Measurements from ENCODE around the gene ZNF280C. TPM values are rescaled to one million over a fixed set of nuclear protein-coding genes. Genes with fewer than 3 reads are reported as not detected.
A peak's percentile ranks its signal among the peaks of the same experiment; 100 is the strongest.

The ZNF280C gene
- total RNA-seq, 3 donors from 2014 or later: 2.3 to 4.3 (median 3.2) TPM

GRCh38 chrX:130299279-130300009 is 30.7 kb upstream of the ZNF280C start:
- TF ChIP-seq, protein P1, sequence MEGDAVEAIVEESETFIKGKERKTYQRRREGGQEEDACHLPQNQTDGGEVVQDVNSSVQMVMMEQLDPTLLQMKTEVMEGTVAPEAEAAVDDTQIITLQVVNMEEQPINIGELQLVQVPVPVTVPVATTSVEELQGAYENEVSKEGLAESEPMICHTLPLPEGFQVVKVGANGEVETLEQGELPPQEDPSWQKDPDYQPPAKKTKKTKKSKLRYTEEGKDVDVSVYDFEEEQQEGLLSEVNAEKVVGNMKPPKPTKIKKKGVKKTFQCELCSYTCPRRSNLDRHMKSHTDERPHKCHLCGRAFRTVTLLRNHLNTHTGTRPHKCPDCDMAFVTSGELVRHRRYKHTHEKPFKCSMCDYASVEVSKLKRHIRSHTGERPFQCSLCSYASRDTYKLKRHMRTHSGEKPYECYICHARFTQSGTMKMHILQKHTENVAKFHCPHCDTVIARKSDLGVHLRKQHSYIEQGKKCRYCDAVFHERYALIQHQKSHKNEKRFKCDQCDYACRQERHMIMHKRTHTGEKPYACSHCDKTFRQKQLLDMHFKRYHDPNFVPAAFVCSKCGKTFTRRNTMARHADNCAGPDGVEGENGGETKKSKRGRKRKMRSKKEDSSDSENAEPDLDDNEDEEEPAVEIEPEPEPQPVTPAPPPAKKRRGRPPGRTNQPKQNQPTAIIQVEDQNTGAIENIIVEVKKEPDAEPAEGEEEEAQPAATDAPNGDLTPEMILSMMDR (IDR thresholded peaks at IDR 0.05): no peak
- ATAC-seq (peak; percentile 92), DNase-seq (peak; percentile 58 to 66 (median 58))
- Histone ChIP-seq H3K36me3 (ENCODE audit: low read depth) (no peaks in the 10 kb centered on the region), H3K9me3 (no peaks in the 10 kb centered on the region), H3K4me3 (no peak overlapping the region), H3K4me1 (ENCODE audit: low read depth) (no peaks in the 10 kb centered on the region)
- intact Hi-C loops (cut with DNase I, micrococcal nuclease): no loop called here

GRCh38 chrX:130296743-130297142 is 28.0 kb upstream of the ZNF280C start:
- TF ChIP-seq, protein P1 (IDR thresholded peaks at IDR 0.05): no peak
- intact Hi-C loops (cut with DNase I, micrococcal nuclease): no loop called here
- DNase-seq (no peak), ATAC-seq (no peak)
- Histone ChIP-seq H3K36me3 (ENCODE audit: low read depth) (no peaks in the 10 kb centered on the region), H3K4me1 (ENCODE audit: low read depth) (no peaks in the 10 kb centered on the region), H3K4me3 (no peak overlapping the region), H3K9me3 (no peaks in the 10 kb centered on the region)

GRCh38 chrX:130296297-130296678 is 27.6 kb upstream of the ZNF280C start:
- no peak for ATAC-seq
- H3K36me3 ChIP-seq (ENCODE audit: low read depth): no peaks in the 10 kb centered on the region
- no peaks in the 10 kb centered on the region for H3K9me3 ChIP-seq
- TF ChIP-seq, protein P1 (IDR thresholded peaks at IDR 0.05): no peak
- DNase-seq: no peak
- intact Hi-C loops (cut with DNase I, micrococcal nuclease): no loop called here
- no peak overlapping the region for H3K4me3 ChIP-seq
- no peaks in the 10 kb centered on the region for H3K4me1 ChIP-seq (ENCODE audit: low read depth)

- H3K4me1 ChIP-seq (ENCODE audit: low read depth): no peaks in the 10 kb centered on the region
- no peak for ATAC-seq
- H3K4me3 ChIP-seq: no peak overlapping the region
- H3K36me3 ChIP-seq (ENCODE audit: low read depth): no peaks in the 10 kb centered on the region
- no peaks in the 10 kb centered on the region for H3K9me3 ChIP-seq
- intact Hi-C loops (cut with DNase I, micrococcal nuclease): no loop called here
- no peak for DNase-seq
- TF ChIP-seq, protein P1 (IDR thresholded peaks at IDR 0.05): no peak
Observed at GRCh38 chrX:130295519-130296296, 27.0 kb upstream of the ZNF280C start.

DNA sequence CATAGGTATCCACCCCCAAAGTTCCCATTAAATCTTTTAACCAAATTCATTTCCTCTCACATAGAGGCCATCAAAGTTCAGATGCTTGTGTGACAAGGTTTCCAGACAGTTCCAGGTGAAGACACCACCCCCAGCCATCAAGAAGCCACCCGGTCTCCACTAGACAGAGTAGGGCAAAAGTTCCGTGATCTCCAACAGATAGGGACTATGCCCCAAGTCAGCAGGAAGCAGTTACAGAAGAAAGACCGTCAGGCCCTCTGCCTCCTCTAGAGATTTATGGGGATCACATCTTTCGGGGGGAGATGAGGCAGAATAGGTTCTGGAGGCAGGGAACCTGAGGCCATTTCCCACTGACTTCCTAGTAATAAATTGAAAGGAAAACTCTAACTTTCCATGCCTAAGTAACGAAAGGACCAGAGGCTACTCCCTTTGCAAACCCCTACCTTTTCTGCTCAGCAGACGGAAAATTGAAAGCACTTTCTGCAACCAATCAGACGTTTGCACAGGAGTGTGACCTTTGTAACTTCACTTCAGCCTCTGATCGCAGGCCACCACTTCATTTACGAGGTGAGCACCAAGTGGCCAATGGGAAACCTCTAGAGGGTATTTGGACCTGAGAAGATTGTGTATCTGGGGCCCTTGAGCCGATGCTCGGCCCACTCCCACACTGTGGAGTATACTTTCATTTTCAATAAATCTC is 18.5 kb upstream of the ZNF280C start:
- Histone ChIP-seq H3K9me3 (no peaks in the 10 kb centered on the region), H3K4me3 (no peak overlapping the region), H3K4me1 (ENCODE audit: low read depth) (no peaks in the 10 kb centered on the region), H3K36me3 (ENCODE audit: low read depth) (no peaks in the 10 kb centered on the region)
- DNase-seq: no peak
- TF ChIP-seq, protein P1 (IDR thresholded peaks at IDR 0.05): no peak
- ATAC-seq: peak; percentile 60
- intact Hi-C loops (cut with DNase I, micrococcal nuclease): no loop called here
